HCT116 (cell line): Measurements from ENCODE around the gene NOS1. TPM values are rescaled to one million over a fixed set of nuclear protein-coding genes. Genes with fewer than 3 reads are reported as not detected.

Experiments
- ATAC-seq: fragments of 200-7000 bp; cut with Tn5 transposase; 2 replicates; pipeline ENCODE4 v1.9.1; 2020; ENCODE audit warnings: mild to moderate bottlenecking, moderate library complexity
- BruUV-seq: library from RNA; stranded (reverse); fragments of 400-500 nt; replicated peaks from 2 replicates; lab custom pipeline; 2021; lab: Mats Ljungman, UMichigan
- CTCF ChIA-PET: fragments of 300-600 bp; sonication (Branson Sonifier 250); formaldehyde crosslinking; loops from one replicate; lab custom pipeline; 2021; ENCODE audit warnings: antibody characterized with exemption; lab: Charles Lee
- POLR2A ChIA-PET: fragments of 300-600, 350-600 bp; sonication (Branson Sonifier 250); formaldehyde crosslinking; loops from one replicate; lab custom pipeline; 2021; ENCODE audit warnings: antibody characterized with exemption; lab: Charles Lee
- RAD21 ChIA-PET, 2 experiments: fragments of 300-600 bp; sonication (Branson Sonifier 250); formaldehyde crosslinking; loops; one replicate each; lab custom pipeline; 2023; ENCODE audit warnings: low total read pairs in 2 of 2; ENCODE audit not compliant: uncharacterized antibody in 2 of 2, unreplicated experiment in 2 of 2, low non-redundant PET in 1 of 2; lab: Charles Lee
- DNase-seq: peaks from one replicate; pipeline ENCODE4 v3.0.0-alpha.2; 2010; ENCODE audit warnings: low read depth, low spot score
- H2AFZ ChIP-seq: fragments of 200-600 bp; shearing (Covaris generic), sonication (generic); 2 replicates; pipeline ENCODE4 v1.6.1; 2017; ENCODE audit warnings: low read depth, mixed run types, mixed read lengths, antibody characterized with exemption, low read length; ENCODE audit not compliant: poor library complexity, severe bottlenecking
- H3K27ac ChIP-seq: 2 replicates; pipeline ENCODE4 v1.5.1; 2012; ENCODE audit warnings: low read depth, low read length
- H3K27me3 ChIP-seq: fragments of 200-600 bp; sonication (generic); 2 replicates; pipeline ENCODE4 v1.6.1; 2016; ENCODE audit warnings: mixed run types, low read length, mixed read lengths; ENCODE audit not compliant: insufficient read depth
- H3K36me3 ChIP-seq, 2 experiments: fragments of 200-500 bp in 1 of 2; fragments of 200-600 bp in 1 of 2; sonication (Bioruptor generic) in 1 of 2; sonication (generic) in 1 of 2; 2 replicates each; pipeline versions ENCODE4 v1.5.1 to v1.6.1; 2014 to 2016; ENCODE audit warnings: low read length in 2 of 2, inconsistent platforms in 1 of 2, mixed read lengths in 1 of 2, mixed run types in 1 of 2; ENCODE audit not compliant: insufficient read depth in 2 of 2, control insufficient read depth in 1 of 2
- H3K4me1 ChIP-seq, 2 experiments: fragments of 200-600 bp in 1 of 2; sonication (generic) in 1 of 2; 2 replicates each; pipeline versions ENCODE4 v1.5.1 to v1.6.1; 2012 to 2017; ENCODE audit warnings: low read length in 2 of 2, inconsistent platforms in 1 of 2, mild to moderate bottlenecking in 1 of 2, mixed read lengths in 1 of 2, mixed run types in 1 of 2, moderate library complexity in 1 of 2; ENCODE audit not compliant: insufficient read depth in 2 of 2, control insufficient read depth in 1 of 2
- H3K4me2 ChIP-seq: fragments of 200-600 bp; sonication (generic); 2 replicates; pipeline ENCODE4 v1.6.1; 2017; ENCODE audit warnings: mixed run types, low read length, mixed read lengths
- H3K4me3 ChIP-seq, 2 experiments: fragments of 200-600 bp in 1 of 2; sonication (generic) in 1 of 2; replicated peaks in 1 of 2; 2 replicates each; pipeline ENCODE4 v1.5.1; 2011 to 2016; ENCODE audit warnings: low read length in 2 of 2, control low read depth in 1 of 2, low read depth in 1 of 2, mild to moderate bottlenecking in 1 of 2, mixed read lengths in 1 of 2, mixed run types in 1 of 2
- H3K79me2 ChIP-seq: fragments of 200-600 bp; sonication (generic); 2 replicates; pipeline ENCODE4 v1.6.1; 2017; ENCODE audit warnings: mild to moderate bottlenecking, mixed run types, low read length, moderate library complexity, mixed read lengths; ENCODE audit not compliant: insufficient read depth
- H3K9ac ChIP-seq: fragments of 200-600 bp; sonication (generic); 2 replicates; pipeline ENCODE4 v1.6.1; 2016; ENCODE audit warnings: low read length, mixed read lengths
- H3K9me2 ChIP-seq: fragments of 200-600 bp; sonication (generic), shearing (Covaris generic); 2 replicates; pipeline ENCODE4 v1.6.1; 2017; ENCODE audit warnings: mixed run types, mild to moderate bottlenecking, moderate library complexity; ENCODE audit not compliant: insufficient read depth
- H3K9me3 ChIP-seq, 2 experiments: fragments of 200-500 bp in 1 of 2; fragments of 200-600 bp in 1 of 2; sonication (Bioruptor generic) in 1 of 2; sonication (generic) in 1 of 2; 2 replicates each; pipeline ENCODE4 v1.6.1; 2014 to 2017; ENCODE audit warnings: low read length in 2 of 2, mixed read lengths in 2 of 2, inconsistent platforms in 1 of 2, low read depth in 1 of 2, mild to moderate bottlenecking in 1 of 2, mixed run types in 1 of 2, moderate library complexity in 1 of 2; ENCODE audit not compliant: control insufficient read depth in 1 of 2, insufficient read depth in 1 of 2
- H4K20me1 ChIP-seq: fragments of 200-600 bp; sonication (generic), shearing (Covaris generic); 2 replicates; pipeline ENCODE4 v1.6.1; 2017; ENCODE audit warnings: mixed run types, mild to moderate bottlenecking, moderate library complexity; ENCODE audit not compliant: insufficient read depth
- ATF3 ChIP-seq: IDR thresholded peaks from 2 replicates; pipeline ENCODE4 v1.6.1; 2012
- CBX3 ChIP-seq: IDR thresholded peaks from 2 replicates; pipeline ENCODE4 v1.6.1; 2012; ENCODE audit warnings: low read depth
- CTCF ChIP-seq, 3 experiments: fragments of 200-600 bp in 1 of 3; sonication (generic) in 1 of 3; IDR thresholded peaks in 2 of 3; conservative IDR thresholded peaks in 1 of 3; 2 replicates each; pipeline ENCODE4 v1.5.1; 2012 to 2017; ENCODE audit warnings: low read depth in 2 of 3, low read length in 2 of 3, antibody characterized with exemption in 1 of 3, borderline replicate concordance in 1 of 3, control low read depth in 1 of 3, mild to moderate bottlenecking in 1 of 3, mixed read lengths in 1 of 3, mixed run types in 1 of 3, moderate library complexity in 1 of 3; ENCODE audit not compliant: insufficient read depth in 1 of 3
- ELF1 ChIP-seq: IDR thresholded peaks from 2 replicates; pipeline ENCODE4 v1.6.1; 2012; ENCODE audit warnings: low read depth, borderline replicate concordance
- EZH2phosphoT487 ChIP-seq: fragments of 200-600 bp; IDR thresholded peaks from 2 replicates; pipeline ENCODE4 v1.6.1; 2018; ENCODE audit warnings: antibody characterized with exemption, borderline replicate concordance
- FOSL1 ChIP-seq: IDR thresholded peaks from 2 replicates; pipeline ENCODE4 v1.6.1; 2012; ENCODE audit warnings: low read depth
- MAX ChIP-seq: IDR thresholded peaks from 2 replicates; pipeline ENCODE4 v1.6.1; 2012
- POLR2A ChIP-seq: IDR thresholded peaks from 2 replicates; pipeline ENCODE4 v1.7.0; 2011; ENCODE audit warnings: borderline replicate concordance; ENCODE audit not compliant: insufficient read depth, insufficient read length; ENCODE audit errors: extremely low read depth
- POLR2AphosphoS5 ChIP-seq: IDR thresholded peaks from 2 replicates; pipeline ENCODE4 v1.6.1; 2011; ENCODE audit warnings: mild to moderate bottlenecking, low read depth, low read length, moderate library complexity
- RAD21 ChIP-seq: IDR thresholded peaks from 2 replicates; pipeline ENCODE4 v1.6.1; 2012; ENCODE audit warnings: low read depth, mild to moderate bottlenecking
- REST ChIP-seq: IDR thresholded peaks from 2 replicates; pipeline ENCODE4 v1.6.1; 2012; ENCODE audit warnings: low read depth
- SP1 ChIP-seq: IDR thresholded peaks from 2 replicates; pipeline ENCODE4 v1.6.1; 2012; ENCODE audit warnings: low read depth
- SRF ChIP-seq: IDR thresholded peaks from 2 replicates; pipeline ENCODE4 v1.6.1; 2012; ENCODE audit warnings: low read depth
- TCF7L2 ChIP-seq: IDR thresholded peaks from 2 replicates; pipeline ENCODE4 v1.7.0; 2011; ENCODE audit warnings: borderline replicate concordance, inconsistent platforms; ENCODE audit not compliant: insufficient read depth, insufficient read length; ENCODE audit errors: extremely low read depth
- YY1 ChIP-seq: IDR thresholded peaks from 2 replicates; pipeline ENCODE4 v1.6.1; 2011; ENCODE audit warnings: low read length, low read depth, moderate library complexity, mild to moderate bottlenecking; ENCODE audit not compliant: insufficient replicate concordance; ENCODE audit errors: extremely low read depth
- ZFX ChIP-seq: fragments of 450-650 bp; IDR thresholded peaks from 2 replicates; pipeline ENCODE4 v1.6.1; 2017
- ZNF274 ChIP-seq: fragments of 200-500 bp; sonication (Bioruptor generic); IDR thresholded peaks from 2 replicates; pipeline ENCODE4 v1.6.1; 2014; ENCODE audit warnings: mild to moderate bottlenecking, low read depth, low read length, inconsistent platforms
- intact Hi-C: fragments of 100-400 bp; cut with micrococcal nuclease; formaldehyde crosslinking; loops from 2 replicates; pipeline ENCODE4 v1.10.0; 2022
- total RNA-seq: library from RNA; stranded (reverse); gene quantifications from one replicate; pipeline ENCODE4 v1.2.1, GENCODE V29; 2021; ENCODE audit not compliant: unreplicated experiment

Gene NOS1
- total RNA-seq, 1 experiment from 2014 or later: 0.22 TPM

GRCh38 chr12:117309276-117309925 lies 52.0 kb downstream of the NOS1 start:
- no peak overlapping the region for H3K4me3 ChIP-seq
- H3K9me3 ChIP-seq: no peaks in the 10 kb centered on the region
- no peak overlapping the region for H3K27ac ChIP-seq
- H3K4me1 ChIP-seq: no peaks in the 10 kb centered on the region
- CTCF ChIA-PET: no interaction called here
- H3K4me2 ChIP-seq: no peak overlapping the region
- H3K27me3 ChIP-seq: peaks cover 5% of the 10 kb centered on the region; the same call in 1 of the 2 replicates
- no TSS peak for BruUV-seq
- no peaks in the 10 kb centered on the region for H3K79me2 ChIP-seq
- H3K9ac ChIP-seq: no peak overlapping the region
- no peaks in the 10 kb centered on the region for H3K9me2 ChIP-seq
- no peak overlapping the region for H2AFZ ChIP-seq
- intact Hi-C loops: no loop called here
- no peaks in the 10 kb centered on the region for H3K36me3 ChIP-seq
- ATAC-seq: no peak
- DNase-seq: no peak
- RAD21 ChIA-PET: no interaction called here
- POLR2A ChIA-PET: no interaction called here
- H4K20me1 ChIP-seq: no peaks in the 10 kb centered on the region
- TF ChIP-seq CBX3 (no peak), POLR2AphosphoS5 (no peak), TCF7L2 (no peak), ELF1 (no peak), ATF3 (no peak), SP1 (no peak), MAX (no peak), REST (no peak), SRF (no peak), RAD21 (no peak), POLR2A (no peak), EZH2phosphoT487 (no peak), CTCF (IDR thresholded peaks at IDR 0.05 in 2 of 3, conservative IDR thresholded peaks at IDR 0.05 in 1 of 3; ENCODE audit: borderline replicate concordance in 1 of 3, insufficient read depth in 1 of 3, low read depth in 2 of 3, low read length in 2 of 3) (no peak), ZFX (no peak), FOSL1 (no peak), YY1 (no peak), ZNF274 (no peak)
- TF ChIP-seq, all 23 proteins: peak for 0
